Left lung (tissue), 10 donors: ENCODE data around the gene ADGRL3. TPM values are rescaled to one million over a fixed set of nuclear protein-coding genes. Genes with fewer than 3 reads are reported as not detected.
"Not testable (repeated sequence)": the region's sequence is repeated elsewhere in the genome, so short reads cannot be mapped to it uniquely, and the experiment has no call there.

ENCODE experiments used
- ATAC-seq: fragments of 200-7000 bp; cut with Tn5 transposase; one replicate; pipeline ENCODE4 v1.9.1; 2020; ENCODE audit warnings: moderate library complexity
- DNase-seq, 4 donors: peaks; one replicate each; pipeline ENCODE4 v3.0.0-alpha.2; 2013 to 2020
- H3K27ac ChIP-seq, 2 donors: fragments of 200-600 bp; sonication (generic) in 1 of 2; one replicate each; pipeline versions ENCODE4 v1.5.0 to v1.8.0; 2020 to 2021
- H3K27me3 ChIP-seq, 2 donors: fragments of 200-600 bp; sonication (generic) in 1 of 2; one replicate each; pipeline versions ENCODE4 v1.5.0 to v1.8.0; 2020 to 2021
- H3K36me3 ChIP-seq, 2 donors: fragments of 200-600 bp; sonication (generic) in 1 of 2; one replicate each; pipeline versions ENCODE4 v1.5.0 to v1.8.0; 2020 to 2021
- H3K4me1 ChIP-seq, 2 donors: fragments of 200-600 bp; one replicate each; pipeline ENCODE4 v1.8.0; 2021
- H3K4me3 ChIP-seq, 2 donors: fragments of 200-600 bp; sonication (generic) in 1 of 2; one replicate each; pipeline versions ENCODE4 v1.5.0 to v1.8.0; 2020 to 2021; ENCODE audit warnings: mild to moderate bottlenecking in 1 of 2
- H3K9me3 ChIP-seq, 2 donors: fragments of 200-600 bp; sonication (generic) in 1 of 2; one replicate each; pipeline versions ENCODE4 v1.5.0 to v1.8.0; 2020 to 2021
- CTCF ChIP-seq, 2 donors: fragments of 200-600 bp; sonication (generic) in 1 of 2; IDR thresholded peaks; one replicate each; pipeline versions ENCODE4 v1.5.0 to v1.8.0; 2021; ENCODE audit warnings: antibody characterized with exemption in 2 of 2
- intact Hi-C, 2 donors: fragments of 100-400 bp; cut with DNase I; formaldehyde crosslinking; loops; one replicate each; pipeline versions ENCODE4 v1.11.2 to v1.14.2; 2022
- polyA plus RNA-seq, 6 donors: library from polyadenylated mRNA; unstranded; fragments of 120-200 nt; gene quantifications; one replicate each; pipeline ENCODE4 v1.2.1, GENCODE V29; 2013; ENCODE audit not compliant: insufficient read length in 6 of 6
- total RNA-seq, 2 donors: library from RNA; stranded (reverse); fragmentation: NEBNext Ultra II Directional; extraction: Animal tissue kit (Norgen Biotek cat#: 25700); gene quantifications; one replicate each; pipeline ENCODE4 v1.2.1, GENCODE V29; 2021
- donor health status: DM: no; HTN: yes; CAD: no.
- donor health status: DM: no; HTN: no; CAD: no.

ADGRL3 gene
- total and polyA plus RNA-seq, 8 donors, result 2.7 to 23.4 (median 19.6) TPM

GRCh38 chr4:61493470-61493869 is 293.3 kb downstream of the ADGRL3 start:
- DNase-seq, result no peak
- Histone ChIP-seq H3K4me1 (no peaks in the 10 kb centered on the region), H3K9me3 (no peaks in the 10 kb centered on the region), H3K4me3 (no peak overlapping the region), H3K27ac (no peak overlapping the region), H3K36me3 (no peaks in the 10 kb centered on the region), H3K27me3 (no peaks in the 10 kb centered on the region)
- TF ChIP-seq CTCF (IDR thresholded peaks at IDR 0.05), result no peak
- no peak for ATAC-seq
- intact Hi-C loops, result no loop called here

GRCh38 chr4:61500883-61501282 is 300.8 kb downstream of the ADGRL3 start:
- intact Hi-C loops, result no loop called here
- Histone ChIP-seq H3K36me3 (no peaks in the 10 kb centered on the region), H3K4me3 (no peak overlapping the region), H3K4me1 (no peaks in the 10 kb centered on the region), H3K9me3 (no peaks in the 10 kb centered on the region), H3K27me3 (no peaks in the 10 kb centered on the region), H3K27ac (no peak overlapping the region)
- no peak for TF ChIP-seq CTCF (IDR thresholded peaks at IDR 0.05)
- no peak for ATAC-seq
- DNase-seq, result no peak

- ATAC-seq (no peak), DNase-seq (no peak)
- Histone ChIP-seq H3K4me3 (no peak overlapping the region), H3K27ac (no peak overlapping the region), H3K36me3 (no peaks in the 10 kb centered on the region), H3K9me3 (no peaks in the 10 kb centered on the region), H3K27me3 (no peaks in the 10 kb centered on the region), H3K4me1 (no peaks in the 10 kb centered on the region)
- TF ChIP-seq CTCF (IDR thresholded peaks at IDR 0.05), result no peak
- intact Hi-C loops, result no loop called here
Measured at GRCh38 chr4:61501812-61502211, 301.7 kb downstream of the ADGRL3 start.

GRCh38 chr4:61505773-61506685 is 305.9 kb downstream of the ADGRL3 start:
- ATAC-seq, result no peak
- Histone ChIP-seq H3K4me1 (no peaks in the 10 kb centered on the region), H3K27me3 (no peaks in the 10 kb centered on the region), H3K9me3 (no peaks in the 10 kb centered on the region), H3K27ac (no peak overlapping the region), H3K36me3 (no peaks in the 10 kb centered on the region), H3K4me3 (no peak overlapping the region)
- intact Hi-C loops, result no loop called here
- TF ChIP-seq CTCF (IDR thresholded peaks at IDR 0.05), result no peak
- DNase-seq, result no peak

GRCh38 chr4:61507091-61507490 is 307.0 kb downstream of the ADGRL3 start:
- intact Hi-C loops, result no loop called here
- no peak for TF ChIP-seq CTCF (IDR thresholded peaks at IDR 0.05)
- no peak overlapping the region for H3K4me3 ChIP-seq

GRCh38 chr4:61509721-61510241 is 309.7 kb downstream of the ADGRL3 start:
- H3K4me3 ChIP-seq, H3K36me3 ChIP-seq, ATAC-seq, H3K9me3 ChIP-seq, DNase-seq, H3K27me3 ChIP-seq, H3K27ac ChIP-seq, H3K4me1 ChIP-seq, intact Hi-C loops: not testable (repeated sequence)

More at GRCh38 chr4:61507091-61507490, 307.0 kb downstream of the ADGRL3 start:
- ATAC-seq (no peak), DNase-seq (no peak)
- H3K9me3 ChIP-seq, result no peaks in the 10 kb centered on the region
- H3K27me3 ChIP-seq, result no peaks in the 10 kb centered on the region
- no peak overlapping the region for H3K27ac ChIP-seq
- H3K36me3 ChIP-seq, result no peaks in the 10 kb centered on the region
- H3K4me1 ChIP-seq, result no peaks in the 10 kb centered on the region
